Adrenal gland (tissue), 12 donors: ENCODE results near the gene MUS81. TPM values are rescaled to one million over a fixed set of nuclear protein-coding genes. Genes with fewer than 3 reads are reported as not detected.

Source experiments
- DNase-seq, 7 donors: peaks; one replicate each; pipeline ENCODE4 v3.0.0-alpha.2; 2019 to 2020
- H3K27ac ChIP-seq, 5 donors: fragments of 200-600 bp; sonication (generic) in 4 of 5; 1 replicate in 3 of 5; 2 replicates in 2 of 5; pipeline versions ENCODE4 v1.5.1 to v1.8.0; 2016 to 2020; ENCODE audit warnings: mild to moderate bottlenecking in 1 of 5
- H3K27me3 ChIP-seq: fragments of 200-600 bp; 2 replicates; pipeline ENCODE4 v1.8.0; 2021
- H3K36me3 ChIP-seq, 2 donors: fragments of 200-600 bp; replicated peaks in 1 of 2; 1 replicate in 1 of 2; 2 replicates in 1 of 2; pipeline versions ENCODE4 v1.5.1 to v1.8.0; 2018 to 2022
- H3K4me1 ChIP-seq, 2 donors: fragments of 200-600 bp; replicated peaks in 1 of 2; 1 replicate in 1 of 2; 2 replicates in 1 of 2; pipeline versions ENCODE4 v1.5.1 to v1.8.0; 2018 to 2021
- H3K4me3 ChIP-seq, 4 donors: fragments of 200-600 bp; sonication (generic) in 3 of 4; one replicate each; pipeline ENCODE4 v1.5.1; 2016 to 2018
- H3K9me3 ChIP-seq, 3 donors: fragments of 200-600 bp; sonication (generic) in 1 of 3; replicated peaks in 1 of 3; 1 replicate in 2 of 3; 2 replicates in 1 of 3; pipeline versions ENCODE4 v1.5.1 to v1.8.0; 2016 to 2021
- CTCF ChIP-seq, 6 experiments: fragments of 450-650 bp in 4 of 6; fragments of 200-600 bp in 2 of 6; sonication (generic) in 1 of 6; IDR thresholded peaks; 1 replicate in 5 of 6; 2 replicates in 1 of 6; pipeline versions ENCODE4 v1.5.1 to v1.8.0; 2016 to 2021; ENCODE audit warnings: antibody characterized with exemption in 6 of 6, mild to moderate bottlenecking in 2 of 6, moderate library complexity in 1 of 6
- POLR2A ChIP-seq, 2 donors: fragments of 450-650 bp; IDR thresholded peaks; one replicate each; pipeline ENCODE4 v1.6.1; 2017; ENCODE audit warnings: antibody characterized with exemption in 2 of 2, mild to moderate bottlenecking in 2 of 2, moderate library complexity in 1 of 2
- WGBS, 4 donors: extraction: QIAGEN DNeasy Blood & Tissue Kit in 2 of 4; methylation state at CpG; one replicate each; pipeline versions ENCODE4 v1.1.5 to v1.1.7; 2013 to 2017; 5-methylcytosine and 5-hydroxymethylcytosine counted together
- intact Hi-C, 2 donors: fragments of 100-400 bp; cut with DNase I; formaldehyde crosslinking; loops; one replicate each; pipeline versions ENCODE4 v1.14.1 to v1.15.0; 2022 to 2023
- polyA plus RNA-seq, 3 donors: library from polyadenylated mRNA; stranded (reverse); fragments of 200-250 nt in 2 of 3; fragments of 350-450 nt in 1 of 3; fragmentation: Illumina TruSeq in 1 of 3; extraction: RNeasy Lipid Tissue Mini Kit (QIAGEN cat#74804) in 1 of 3; gene quantifications; one replicate each; pipeline ENCODE4 v1.2.3, GENCODE V29; 2013 to 2014
- total RNA-seq, 9 donors: library from RNA; depleted of rRNA in 4 of 9; stranded (reverse); fragments of >200 nt in 4 of 9; fragments of 120-200 nt in 1 of 9; fragmentation: NEBNext Ultra II Directional in 1 of 9; extraction: Animal tissue kit (Norgen Biotek cat#: 25700) in 1 of 9; gene quantifications; one replicate each; pipeline versions ENCODE4 v1.1.0 to v1.2.4, GENCODE V29; 2013 to 2023
- donor health status: healthy with polysubstance abuse.
- donor health status: Bipolar disorder and iron deficiency.
- donor health status: DM: yes; HTN: yes; CAD: no.
- donor health status: DM: no; HTN: no; CAD: no.
- donor health status: DM: no; HTN: no; CAD: no.
- donor health status: DM: yes; HTN: yes; CAD: no.

MUS81 gene
- total and polyA plus RNA-seq, 12 donors, result 16.1 to 147 (median 41.1) TPM

- WGBS, 4 donors, result 29 to 72% (median 33%) methylated on average over 9 to 28 of the region's 28 CpGs
- no peaks in the 10 kb centered on the region for H3K9me3 ChIP-seq
- intact Hi-C loops, result no loop called here
These were observed 38.6 kb downstream of the MUS81 start for GRCh38 chr11:65898656-65899355.

DNA sequence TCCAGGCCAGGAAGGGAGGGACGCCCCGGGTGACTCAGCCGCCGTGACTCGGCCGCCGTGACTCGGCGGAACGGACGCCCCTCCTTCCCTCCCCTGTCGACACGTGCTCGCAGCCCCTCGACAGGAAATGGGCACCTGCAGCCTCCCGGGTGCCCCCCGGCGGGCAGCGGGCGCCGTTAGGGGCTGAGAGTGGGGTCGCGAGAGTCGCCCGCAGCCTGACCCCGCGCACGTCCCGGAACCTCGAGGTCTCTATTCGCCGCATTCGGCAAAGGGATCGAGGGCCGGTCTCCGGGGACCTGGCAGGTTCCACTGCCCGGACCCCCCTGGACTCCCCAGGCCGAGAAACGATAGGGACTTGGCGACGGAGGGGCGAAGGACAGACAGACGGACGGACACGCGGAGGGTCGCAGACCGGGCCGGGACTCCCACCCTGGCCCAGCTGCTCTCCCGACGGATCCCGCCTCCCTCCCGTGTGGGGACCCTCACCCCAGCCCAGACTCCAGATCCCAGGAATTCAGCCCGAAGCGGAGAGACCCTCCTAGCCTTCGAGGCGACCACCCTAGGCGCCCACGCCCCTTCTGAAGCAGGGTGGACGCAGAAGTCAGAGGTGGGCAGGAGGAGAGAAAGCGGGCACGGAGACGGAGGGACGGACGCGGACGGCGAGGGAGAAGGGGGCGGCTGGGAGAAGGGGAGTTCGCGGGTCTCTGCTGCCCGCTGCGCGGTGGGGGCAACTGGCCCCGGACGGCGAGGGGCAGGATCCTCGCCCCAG lies 39.3 kb downstream of the MUS81 start:
- H3K36me3 ChIP-seq, result no peaks in the 10 kb centered on the region
- peaks cover 12 to 16% of the 10 kb centered on the region in 2 donors for H3K4me1 ChIP-seq
- H3K27me3 ChIP-seq, result no peaks in the 10 kb centered on the region
- WGBS, 4 donors, result 0 to 5% (median 2%) methylated on average over 27 to 78 of the region's 78 CpGs
- no peak for TF ChIP-seq POLR2A (IDR thresholded peaks at IDR 0.05)
- TF ChIP-seq CTCF (IDR thresholded peaks at IDR 0.05), result no peak
- peak; percentile 64 to 82 (median 74) for DNase-seq
- H3K9me3 ChIP-seq, result no peaks in the 10 kb centered on the region
- H3K4me3 ChIP-seq, result peak overlapping the region in 3 of 4 donors; percentile 6 to 63 (median 39)
- intact Hi-C loops, result no loop called here
- peak overlapping the region in 4 of 5 donors; percentile 63 to 85 (median 76) for H3K27ac ChIP-seq

More at GRCh38 chr11:65898656-65899355, 38.6 kb downstream of the MUS81 start:
- Histone ChIP-seq H3K4me3 (peak overlapping the region in 2 of 4 donors; percentile 39 to 63), H3K27me3 (no peaks in the 10 kb centered on the region), H3K27ac (peak overlapping the region in 2 of 5 donors; percentile 83 to 85), H3K36me3 (no peaks in the 10 kb centered on the region), H3K4me1 (peaks cover 12 to 16% of the 10 kb centered on the region in 2 donors)
- TF ChIP-seq CTCF (IDR thresholded peaks at IDR 0.05) (no peak), POLR2A (IDR thresholded peaks at IDR 0.05) (no peak)
- no peak for DNase-seq

GRCh38 chr11:65900125-65900898 lies 40.1 kb downstream of the MUS81 start, which contains the start of gene FOSL1:
Gene FOSL1 (minus strand): TSS chr11:65900388. CDS start chr11:65900339, 49 bp downstream.
- H3K4me1 ChIP-seq, result peaks cover 12 to 16% of the 10 kb centered on the region in 2 donors
- DNase-seq, result peak; percentile 85 to 95 (median 93)
- H3K36me3 ChIP-seq, result no peaks in the 10 kb centered on the region
- no peaks in the 10 kb centered on the region for H3K9me3 ChIP-seq
- peak within 1 kb of the TSS; percentile 3 to 85 (median 70) for H3K27ac ChIP-seq
- H3K27me3 ChIP-seq, result no peaks in the 10 kb centered on the region
- peak within 1 kb of the TSS in 3 of 4 donors; percentile 6 to 63 (median 39) for H3K4me3 ChIP-seq
- intact Hi-C loops, result no loop called here
- WGBS, 4 donors, result 2 to 17% (median 3%) methylated on average over 6 to 80 of the region's 80 CpGs
- peak; percentile 90 to 97 for TF ChIP-seq POLR2A (IDR thresholded peaks at IDR 0.05)
- no peak for TF ChIP-seq CTCF (IDR thresholded peaks at IDR 0.05)

DNA sequence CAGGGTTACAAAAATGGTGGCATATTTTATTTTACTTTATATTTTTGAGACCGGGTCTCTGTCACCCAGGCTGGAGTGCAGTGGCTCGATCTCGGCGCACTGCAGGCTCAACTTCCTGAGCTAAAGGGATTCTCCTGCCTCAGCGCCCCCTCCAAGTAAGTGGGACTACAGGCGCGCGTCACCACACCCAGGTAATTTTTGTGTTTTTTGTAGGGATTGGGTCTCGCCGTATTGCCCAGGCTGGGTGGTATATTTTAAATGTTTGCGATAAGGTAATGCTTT lies 40.6 kb downstream of the MUS81 start:
- peak overlapping the region; percentile 3 to 85 (median 70) for H3K27ac ChIP-seq
- intact Hi-C loops, result no loop called here
- DNase-seq, result no peak
- 76 to 81% (median 77%) methylated on average over 11 of the region's 11 CpGs for WGBS, 4 donors
- no peaks in the 10 kb centered on the region for H3K27me3 ChIP-seq
- H3K36me3 ChIP-seq, result no peaks in the 10 kb centered on the region
- peaks cover 12 to 16% of the 10 kb centered on the region in 2 donors for H3K4me1 ChIP-seq
- no peaks in the 10 kb centered on the region for H3K9me3 ChIP-seq
- TF ChIP-seq CTCF (IDR thresholded peaks at IDR 0.05), result no peak
- TF ChIP-seq POLR2A (IDR thresholded peaks at IDR 0.05), result no peak
- H3K4me3 ChIP-seq, result peak overlapping the region in 1 of 4 donors; percentile 63
